Activated B cell treated with CpG ODN at 0.5 μM for 24 hours (primary cell): ENCODE data around the gene KBTBD3. TPM values are rescaled to one million over a fixed set of nuclear protein-coding genes. Genes with fewer than 3 reads are reported as not detected.
"Not testable (repeated sequence)": the region's sequence is repeated elsewhere in the genome, so short reads cannot be mapped to it uniquely, and the experiment has no call there.

Source experiments
- ATAC-seq: fragments of 200-7000 bp; cut with Tn5 transposase; one replicate; pipeline ENCODE4 v1.10.0; 2021; ENCODE audit warnings: low read depth, mild to moderate bottlenecking, moderate library complexity
- CTCF ChIA-PET: fragments of 350-600 bp; sonication (Branson Sonifier 250); formaldehyde crosslinking; loops from one replicate; lab custom pipeline; 2021; ENCODE audit warnings: antibody characterized with exemption; lab: Charles Lee
- POLR2A ChIA-PET: fragments of 350-600 bp; sonication (Branson Sonifier 250); formaldehyde crosslinking; loops from one replicate; lab custom pipeline; 2021; ENCODE audit warnings: antibody characterized with exemption; lab: Charles Lee
- DNase-seq: peaks from one replicate; pipeline ENCODE4 v3.0.0; 2022
- H3K27ac Mint-ChIP-seq: one replicate; pipeline ENCODE4 v1.8.0; 2020; ENCODE audit warnings: mixed read lengths
- H3K27me3 Mint-ChIP-seq: one replicate; pipeline ENCODE4 v1.8.0; 2021; ENCODE audit warnings: mixed read lengths
- H3K36me3 Mint-ChIP-seq: one replicate; pipeline ENCODE4 v1.8.0; 2021; ENCODE audit warnings: low read depth, mixed read lengths
- H3K4me1 Mint-ChIP-seq: one replicate; pipeline ENCODE4 v1.8.0; 2021; ENCODE audit warnings: mixed read lengths
- H3K4me3 Mint-ChIP-seq: one replicate; pipeline ENCODE4 v1.8.0; 2020; ENCODE audit warnings: mild to moderate bottlenecking, mixed read lengths
- H3K9me3 Mint-ChIP-seq: one replicate; pipeline ENCODE4 v1.8.0; 2020; ENCODE audit warnings: mixed read lengths
- intact Hi-C: fragments of 100-400 bp; cut with micrococcal nuclease; formaldehyde crosslinking; loops from one replicate; pipeline ENCODE4 v1.15.1; 2024
- total RNA-seq: library from RNA; stranded (reverse); gene quantifications from 2 replicates; pipeline ENCODE4 v1.2.3, GENCODE V29; 2022
- TF ChIP-seq, protein P1 (sequence below): fragments of 200-600 bp; IDR thresholded peaks from one replicate; pipeline ENCODE4 v1.8.0; 2022; ENCODE audit warnings: antibody characterized with exemption, mild to moderate bottlenecking

The KBTBD3 gene
- total RNA-seq, 1 donor from 2014 or later: 7.7 TPM

DNA sequence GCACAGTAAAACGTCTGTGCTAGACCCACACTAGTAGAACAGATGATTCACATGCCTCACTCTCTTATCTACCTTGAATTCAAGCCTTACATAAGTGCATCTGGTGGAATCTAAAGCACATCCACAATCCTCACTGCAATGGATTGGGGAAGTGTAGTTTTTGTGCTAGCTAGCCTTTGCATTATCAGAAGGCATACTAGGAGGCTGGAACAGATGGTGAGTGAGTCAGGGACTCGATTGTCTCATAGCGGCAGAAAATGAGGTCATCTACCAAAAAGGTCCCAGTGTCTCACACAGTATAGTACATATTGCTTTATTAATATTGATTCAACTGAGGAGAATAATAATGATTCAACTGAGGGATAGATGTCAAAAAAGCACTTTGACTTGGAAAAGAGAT lies 64.4 kb downstream of the KBTBD3 start:
- ChIA-PET CTCF (no interaction called here), POLR2A (no interaction called here)
- no peaks in the 10 kb centered on the region for H3K27me3 Mint-ChIP-seq
- H3K9me3 Mint-ChIP-seq: no peaks in the 10 kb centered on the region
- H3K27ac Mint-ChIP-seq: no peak overlapping the region
- H3K4me1 Mint-ChIP-seq: peaks cover 15% of the 10 kb centered on the region
- DNase-seq (no peak), ATAC-seq (no peak)
- H3K4me3 Mint-ChIP-seq: no peak overlapping the region
- intact Hi-C loops: no loop called here
- H3K36me3 Mint-ChIP-seq: peaks cover 46% of the 10 kb centered on the region
- TF ChIP-seq, protein P1, sequence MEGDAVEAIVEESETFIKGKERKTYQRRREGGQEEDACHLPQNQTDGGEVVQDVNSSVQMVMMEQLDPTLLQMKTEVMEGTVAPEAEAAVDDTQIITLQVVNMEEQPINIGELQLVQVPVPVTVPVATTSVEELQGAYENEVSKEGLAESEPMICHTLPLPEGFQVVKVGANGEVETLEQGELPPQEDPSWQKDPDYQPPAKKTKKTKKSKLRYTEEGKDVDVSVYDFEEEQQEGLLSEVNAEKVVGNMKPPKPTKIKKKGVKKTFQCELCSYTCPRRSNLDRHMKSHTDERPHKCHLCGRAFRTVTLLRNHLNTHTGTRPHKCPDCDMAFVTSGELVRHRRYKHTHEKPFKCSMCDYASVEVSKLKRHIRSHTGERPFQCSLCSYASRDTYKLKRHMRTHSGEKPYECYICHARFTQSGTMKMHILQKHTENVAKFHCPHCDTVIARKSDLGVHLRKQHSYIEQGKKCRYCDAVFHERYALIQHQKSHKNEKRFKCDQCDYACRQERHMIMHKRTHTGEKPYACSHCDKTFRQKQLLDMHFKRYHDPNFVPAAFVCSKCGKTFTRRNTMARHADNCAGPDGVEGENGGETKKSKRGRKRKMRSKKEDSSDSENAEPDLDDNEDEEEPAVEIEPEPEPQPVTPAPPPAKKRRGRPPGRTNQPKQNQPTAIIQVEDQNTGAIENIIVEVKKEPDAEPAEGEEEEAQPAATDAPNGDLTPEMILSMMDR: no peak

DNA sequence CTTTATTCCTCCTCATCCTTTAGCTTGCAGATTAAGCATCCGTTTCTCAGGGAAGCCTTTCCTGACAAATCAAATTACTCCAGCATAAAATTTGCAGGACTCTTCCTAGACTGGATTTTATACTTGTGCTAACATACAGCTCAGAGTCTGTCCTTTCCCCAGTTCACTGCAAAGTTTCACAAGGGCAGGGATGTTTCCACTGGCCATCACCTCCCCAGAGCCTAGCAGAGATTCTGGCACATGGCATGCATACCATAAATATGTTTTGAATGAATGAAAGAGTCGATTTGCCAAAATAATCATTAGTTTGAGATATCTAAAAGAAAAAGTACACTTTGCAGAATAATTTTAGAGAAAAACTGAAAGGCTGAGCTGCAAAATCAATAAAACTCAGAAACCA lies 65.7 kb downstream of the KBTBD3 start:
- H3K27me3 Mint-ChIP-seq: no peaks in the 10 kb centered on the region
- peaks cover 58% of the 10 kb centered on the region for H3K36me3 Mint-ChIP-seq
- H3K27ac Mint-ChIP-seq: no peak overlapping the region
- H3K4me1 Mint-ChIP-seq: peaks cover 13% of the 10 kb centered on the region
- no peaks in the 10 kb centered on the region for H3K9me3 Mint-ChIP-seq
- H3K4me3 Mint-ChIP-seq: no peak overlapping the region
- ChIA-PET CTCF (no interaction called here), POLR2A (no interaction called here)
- intact Hi-C loops: no loop called here
- TF ChIP-seq, protein P1: no peak
- DNase-seq (no peak), ATAC-seq (no peak)

DNA sequence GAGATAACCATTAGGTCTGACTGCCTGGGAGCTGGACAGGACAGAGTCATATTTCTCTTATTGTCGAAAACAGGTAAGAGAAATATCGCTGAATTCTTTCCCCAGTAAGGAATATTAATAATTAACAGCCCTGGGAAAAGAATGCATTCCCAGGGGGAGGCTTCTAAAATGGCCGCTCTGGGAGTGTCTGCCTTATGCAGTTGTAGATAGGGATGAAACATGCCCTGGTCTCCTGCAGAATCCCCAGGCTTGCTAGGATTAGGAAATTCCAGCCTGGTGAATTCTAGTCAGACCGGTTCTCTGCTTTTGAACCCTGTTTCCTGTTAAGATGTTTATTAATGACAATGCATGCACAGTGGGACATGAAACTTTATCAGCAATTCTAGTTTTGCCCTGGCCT lies 74.1 kb downstream of the KBTBD3 start:
- H3K27ac Mint-ChIP-seq, POLR2A ChIA-PET, CTCF ChIA-PET, DNase-seq, H3K4me1 Mint-ChIP-seq, intact Hi-C loops, ATAC-seq, H3K27me3 Mint-ChIP-seq, H3K4me3 Mint-ChIP-seq: not testable (repeated sequence)
- peaks cover 70% of the 10 kb centered on the region for H3K36me3 Mint-ChIP-seq
- peaks cover 19% of the 10 kb centered on the region for H3K9me3 Mint-ChIP-seq

DNA sequence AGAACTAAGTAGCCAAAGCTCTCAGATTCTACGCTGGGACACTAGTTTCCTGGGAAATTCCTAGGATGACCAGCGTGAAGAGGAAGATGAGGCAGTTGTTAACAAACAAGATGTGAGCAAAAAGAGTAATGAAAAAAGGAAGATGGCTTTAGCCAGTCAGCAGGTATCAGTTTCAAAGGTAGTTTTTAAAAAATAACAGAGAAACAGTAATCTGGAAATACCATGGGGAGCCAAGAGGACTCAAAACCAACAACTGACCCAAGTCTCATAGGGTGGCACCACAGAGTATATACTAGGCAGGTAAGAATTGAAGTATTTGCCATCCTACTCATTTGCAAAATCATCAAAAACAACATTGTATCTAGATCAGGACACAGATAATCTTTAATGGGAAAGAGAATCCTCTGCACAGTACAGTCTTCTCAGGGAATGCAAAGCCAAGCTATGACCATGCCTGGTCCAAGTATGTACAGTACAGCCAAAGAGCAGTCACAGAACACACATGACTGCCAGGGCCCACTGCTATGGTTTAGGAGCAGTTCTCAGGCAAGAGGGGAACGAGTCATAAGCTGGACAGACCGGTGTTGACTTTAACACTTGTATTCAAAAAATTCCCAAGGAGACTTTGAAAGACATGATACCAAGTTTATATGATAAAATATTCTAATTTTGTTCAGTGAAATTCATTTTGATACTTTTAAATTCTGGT lies 75.7 kb downstream of the KBTBD3 start:
- CTCF ChIA-PET: no interaction called here
- TF ChIP-seq, protein P1: no peak
- Mint-ChIP-seq H3K4me1 (peaks cover 2% of the 10 kb centered on the region), H3K9me3 (peaks cover 19% of the 10 kb centered on the region), H3K27ac (no peak overlapping the region), H3K27me3 (no peaks in the 10 kb centered on the region), H3K4me3 (no peak overlapping the region), H3K36me3 (peaks cover 58% of the 10 kb centered on the region)
- POLR2A ChIA-PET: no interaction called here
- DNase-seq: no peak
- intact Hi-C loops: no loop called here
- ATAC-seq: no peak

Other genes starting within 250 kb of the KBTBD3 start
- 17.4 and 18.9 TPM in 2 replicates for gene MSANTD4, start 55.1 kb downstream of the KBTBD3 start, total RNA-seq
- gene AASDHPPT, start 315 bp upstream of the KBTBD3 start, total RNA-seq: 29.6 and 30.8 TPM in 2 replicates